ENCODE data around the gene NACC1.

GRCh38 chr19:13173139-13173737 is 55.2 kb downstream of the NACC1 start:
- TF ChIP-seq CTCF (IDR thresholded peaks at IDR 0.05; ENCODE audit: low read depth, low read length) (no peak), MAX (IDR thresholded peaks at IDR 0.05; ENCODE audit: low read depth, low read length) (no peak), MYC (IDR thresholded peaks at IDR 0.05; ENCODE audit: low read depth, low read length) (no peak), POLR2A (IDR thresholded peaks at IDR 0.05; ENCODE audit: extremely low read depth, insufficient read length) (no peak)

Measured in NB4 (cell line).